Measurements from ENCODE around the gene WEE1.

WEE1 gene

GRCh38 chr11:9625162-9625561, 51.7 kb downstream of the WEE1 start:
- H3K27ac ChIP-seq = no peak overlapping the region
- TF ChIP-seq CTCF (IDR thresholded peaks at IDR 0.05) (no peak), ZFX (IDR thresholded peaks at IDR 0.05; ENCODE audit: borderline replicate concordance) (no peak)

GRCh38 chr11:9625728-9626127, 52.3 kb downstream of the WEE1 start:
- no peak for TF ChIP-seq CTCF (IDR thresholded peaks at IDR 0.05)
- no peak for TF ChIP-seq ZFX (IDR thresholded peaks at IDR 0.05; ENCODE audit: borderline replicate concordance)
- H3K27ac ChIP-seq = no peak overlapping the region

GRCh38 chr11:9626496-9627394, 53.3 kb downstream of the WEE1 start:
- TF ChIP-seq CTCF (IDR thresholded peaks at IDR 0.05) (no peak), ZFX (IDR thresholded peaks at IDR 0.05; ENCODE audit: borderline replicate concordance) (no peak)
- no peak overlapping the region for H3K27ac ChIP-seq

GRCh38 chr11:9629064-9629463, 55.6 kb downstream of the WEE1 start:
- no peak overlapping the region for H3K27ac ChIP-seq
- TF ChIP-seq CTCF (IDR thresholded peaks at IDR 0.05) (no peak), ZFX (IDR thresholded peaks at IDR 0.05; ENCODE audit: borderline replicate concordance) (no peak)

GRCh38 chr11:9633679-9634078, 60.2 kb downstream of the WEE1 start:
- TF ChIP-seq CTCF (IDR thresholded peaks at IDR 0.05) (no peak), ZFX (IDR thresholded peaks at IDR 0.05; ENCODE audit: borderline replicate concordance) (no peak)
- H3K27ac ChIP-seq = no peak overlapping the region

- H3K27ac ChIP-seq = no peak overlapping the region
- no peak for TF ChIP-seq CTCF (IDR thresholded peaks at IDR 0.05)
- no peak for TF ChIP-seq ZFX (IDR thresholded peaks at IDR 0.05; ENCODE audit: borderline replicate concordance)
Measured at GRCh38 chr11:9636691-9637090, 63.2 kb downstream of the WEE1 start.

GRCh38 chr11:9639099-9639498, 65.6 kb downstream of the WEE1 start:
- no peak for TF ChIP-seq CTCF (IDR thresholded peaks at IDR 0.05)
- H3K27ac ChIP-seq = no peak overlapping the region
